A549 (cell line): ENCODE results near the gene APCS.

Source experiments
- EP300 ChIP-seq, 2 experiments: fragments of >200 bp; sonication (Bioruptor Twin); formaldehyde crosslinking; IDR thresholded peaks; 2 replicates in 1 of 2; 3 replicates in 1 of 2; pipeline ENCODE4 v1.6.1; 2016 to 2017
- ESRRA ChIP-seq: fragments of 150-350 bp; IDR thresholded peaks from 2 replicates; pipeline ENCODE4 v1.6.1; 2014; ENCODE audit warnings: mild to moderate bottlenecking, low read length, borderline replicate concordance
- JUNB ChIP-seq: fragments of >200 bp; sonication (Bioruptor Twin); formaldehyde crosslinking; IDR thresholded peaks from 2 replicates; pipeline ENCODE4 v1.6.1; 2016
- KDM1A ChIP-seq: fragments of 200-600 bp; sonication (generic); IDR thresholded peaks from 2 replicates; pipeline ENCODE4 v1.6.1; 2016; ENCODE audit warnings: low read depth, mild to moderate bottlenecking
- PBX3 ChIP-seq: IDR thresholded peaks from 2 replicates; pipeline ENCODE4 v1.6.1; 2012
- RAD21 ChIP-seq, 2 experiments: fragments of >200 bp in 1 of 2; sonication (Bioruptor Twin) in 1 of 2; formaldehyde crosslinking in 1 of 2; IDR thresholded peaks in 1 of 2; conservative IDR thresholded peaks in 1 of 2; 2 replicates in 1 of 2; 3 replicates in 1 of 2; pipeline ENCODE4 v1.6.1; 2012 to 2018; ENCODE audit warnings: inconsistent platforms in 1 of 2
- TF ChIP-seq, protein P1 (sequence below): fragments of >200 bp; sonication (Bioruptor Twin); formaldehyde crosslinking; IDR thresholded peaks from 3 replicates; pipeline ENCODE4 v1.5.1; 2016

GRCh38 chr1:159577446-159577845 lies 10.2 kb upstream of the APCS start:
- TF ChIP-seq, protein P1, sequence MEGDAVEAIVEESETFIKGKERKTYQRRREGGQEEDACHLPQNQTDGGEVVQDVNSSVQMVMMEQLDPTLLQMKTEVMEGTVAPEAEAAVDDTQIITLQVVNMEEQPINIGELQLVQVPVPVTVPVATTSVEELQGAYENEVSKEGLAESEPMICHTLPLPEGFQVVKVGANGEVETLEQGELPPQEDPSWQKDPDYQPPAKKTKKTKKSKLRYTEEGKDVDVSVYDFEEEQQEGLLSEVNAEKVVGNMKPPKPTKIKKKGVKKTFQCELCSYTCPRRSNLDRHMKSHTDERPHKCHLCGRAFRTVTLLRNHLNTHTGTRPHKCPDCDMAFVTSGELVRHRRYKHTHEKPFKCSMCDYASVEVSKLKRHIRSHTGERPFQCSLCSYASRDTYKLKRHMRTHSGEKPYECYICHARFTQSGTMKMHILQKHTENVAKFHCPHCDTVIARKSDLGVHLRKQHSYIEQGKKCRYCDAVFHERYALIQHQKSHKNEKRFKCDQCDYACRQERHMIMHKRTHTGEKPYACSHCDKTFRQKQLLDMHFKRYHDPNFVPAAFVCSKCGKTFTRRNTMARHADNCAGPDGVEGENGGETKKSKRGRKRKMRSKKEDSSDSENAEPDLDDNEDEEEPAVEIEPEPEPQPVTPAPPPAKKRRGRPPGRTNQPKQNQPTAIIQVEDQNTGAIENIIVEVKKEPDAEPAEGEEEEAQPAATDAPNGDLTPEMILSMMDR, result no peak
- TF ChIP-seq PBX3 (no peak), EP300 (IDR thresholded peaks at IDR 0.05) (no peak), JUNB (no peak), RAD21 (conservative IDR thresholded peaks at IDR 0.05 in 1 of 2, IDR thresholded peaks at IDR 0.05 in 1 of 2) (no peak), ESRRA (no peak), KDM1A (no peak)
